Fibroblast of mammary gland (primary cell): ENCODE results near the gene UXS1.
A peak's percentile ranks its signal among the peaks of the same experiment; 100 is the strongest.
"Not testable (repeated sequence)": the region's sequence is repeated elsewhere in the genome, so short reads cannot be mapped to it uniquely, and the experiment has no call there.

Experiments
- DNase-seq: peaks from one replicate; pipeline ENCODE4 v3.0.0-alpha.2; 2010; ENCODE audit warnings: low read depth
- H3K4me3 ChIP-seq: 2 replicates; pipeline ENCODE4 v1.5.1; 2011; ENCODE audit warnings: low read depth, mild to moderate bottlenecking, low read length, moderate library complexity; ENCODE audit not compliant: control insufficient read depth
- TF ChIP-seq, protein P1 (sequence below): conservative IDR thresholded peaks from 2 replicates; pipeline ENCODE4 v1.5.1; 2011; ENCODE audit warnings: low read depth, low read length, inconsistent platforms; ENCODE audit not compliant: control insufficient read depth, insufficient read depth

The UXS1 gene

DNA sequence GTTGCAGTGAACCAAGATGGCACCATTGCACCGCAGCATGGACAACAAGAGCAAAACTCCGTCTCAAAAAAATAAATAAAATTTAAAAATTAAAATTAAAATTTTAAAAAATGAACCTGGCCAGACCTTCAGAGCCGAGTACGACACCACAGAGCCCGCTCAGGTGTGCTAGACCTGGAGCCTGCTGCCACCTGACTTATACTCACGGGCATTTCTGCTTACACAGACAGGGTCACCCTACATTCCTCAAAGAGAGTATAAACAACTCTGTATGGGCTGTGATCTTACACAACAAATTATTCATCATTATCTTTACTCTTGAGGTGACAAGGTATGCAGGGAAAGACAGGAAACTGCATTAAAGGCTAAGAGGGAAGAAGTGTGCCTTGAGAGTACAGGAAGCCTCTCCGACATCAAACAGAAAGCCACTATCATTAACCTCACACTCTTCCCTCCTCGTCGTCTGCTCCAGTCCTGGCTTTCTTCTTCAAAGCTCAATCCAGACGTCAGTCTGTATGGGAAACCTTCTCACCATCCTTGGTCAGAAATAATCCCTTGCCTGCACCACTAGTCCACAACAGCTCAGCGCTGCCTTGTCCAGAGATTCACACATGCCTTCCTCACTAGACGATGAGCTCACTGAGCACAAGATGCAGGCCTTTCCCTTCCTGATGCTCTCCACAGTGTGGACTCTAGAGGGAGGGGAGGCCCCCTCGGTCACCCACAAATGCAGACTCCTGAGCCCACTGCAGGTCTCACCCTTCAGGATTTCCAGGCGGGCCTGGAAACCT lies 56.2 kb downstream of the UXS1 start:
- DNase-seq, result no peak
- no peak overlapping the region for H3K4me3 ChIP-seq
- TF ChIP-seq, protein P1, sequence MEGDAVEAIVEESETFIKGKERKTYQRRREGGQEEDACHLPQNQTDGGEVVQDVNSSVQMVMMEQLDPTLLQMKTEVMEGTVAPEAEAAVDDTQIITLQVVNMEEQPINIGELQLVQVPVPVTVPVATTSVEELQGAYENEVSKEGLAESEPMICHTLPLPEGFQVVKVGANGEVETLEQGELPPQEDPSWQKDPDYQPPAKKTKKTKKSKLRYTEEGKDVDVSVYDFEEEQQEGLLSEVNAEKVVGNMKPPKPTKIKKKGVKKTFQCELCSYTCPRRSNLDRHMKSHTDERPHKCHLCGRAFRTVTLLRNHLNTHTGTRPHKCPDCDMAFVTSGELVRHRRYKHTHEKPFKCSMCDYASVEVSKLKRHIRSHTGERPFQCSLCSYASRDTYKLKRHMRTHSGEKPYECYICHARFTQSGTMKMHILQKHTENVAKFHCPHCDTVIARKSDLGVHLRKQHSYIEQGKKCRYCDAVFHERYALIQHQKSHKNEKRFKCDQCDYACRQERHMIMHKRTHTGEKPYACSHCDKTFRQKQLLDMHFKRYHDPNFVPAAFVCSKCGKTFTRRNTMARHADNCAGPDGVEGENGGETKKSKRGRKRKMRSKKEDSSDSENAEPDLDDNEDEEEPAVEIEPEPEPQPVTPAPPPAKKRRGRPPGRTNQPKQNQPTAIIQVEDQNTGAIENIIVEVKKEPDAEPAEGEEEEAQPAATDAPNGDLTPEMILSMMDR, result no peak

DNA sequence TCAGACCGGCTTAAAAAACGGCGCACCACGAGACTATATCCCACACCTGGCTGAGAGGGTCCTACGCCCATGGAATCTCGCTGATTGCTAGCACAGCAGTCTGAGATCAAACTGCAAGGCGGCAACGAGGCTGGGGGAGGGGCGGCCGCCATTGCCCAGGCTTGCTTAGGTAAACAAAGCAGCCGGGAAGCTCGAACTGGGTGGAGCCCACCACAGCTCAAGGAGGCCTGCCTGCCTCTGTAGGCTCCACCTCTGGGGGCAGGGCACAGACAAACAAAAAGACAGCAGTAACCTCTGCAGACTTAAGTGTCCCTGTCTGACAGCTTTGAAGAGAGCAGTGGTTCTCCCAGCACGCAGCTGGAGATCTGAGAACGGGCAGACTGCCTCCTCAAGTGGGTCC lies 62.9 kb downstream of the UXS1 start:
- H3K4me3 ChIP-seq, DNase-seq: not testable (repeated sequence)

DNA sequence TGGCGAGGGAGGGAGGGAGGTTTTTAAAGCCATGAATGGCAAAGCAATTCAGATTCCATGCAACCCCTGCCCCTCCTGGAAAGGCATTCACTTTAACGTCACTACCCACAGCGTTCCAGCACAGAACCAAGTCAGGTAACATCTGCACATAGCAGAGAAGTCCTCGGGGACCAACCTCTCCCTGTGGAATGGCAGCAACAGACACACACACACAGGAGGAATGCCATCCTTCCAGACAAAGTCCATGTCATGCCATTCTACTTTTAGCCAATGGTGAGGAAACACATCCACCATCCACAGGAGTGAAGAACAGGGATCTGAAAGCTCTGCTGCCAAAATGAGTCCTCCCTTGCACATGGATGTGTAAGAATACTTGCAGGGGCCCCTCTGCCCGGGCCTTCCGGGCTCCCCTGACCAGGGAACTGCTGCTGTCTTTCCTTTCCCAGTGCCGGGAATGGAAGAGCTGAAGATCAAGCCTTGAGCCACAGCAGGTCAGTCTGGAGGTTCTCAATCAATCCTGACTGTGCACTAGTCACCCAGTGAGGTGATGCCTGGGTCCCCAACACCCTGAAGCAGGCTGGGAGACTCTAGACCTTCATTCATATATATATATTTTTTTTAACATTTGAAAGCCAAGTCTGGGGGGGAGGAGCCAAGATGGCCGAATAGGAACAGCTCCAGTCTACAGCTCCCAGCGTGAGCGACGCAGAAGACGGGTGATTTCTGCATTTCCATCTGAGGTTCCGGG lies 63.7 kb downstream of the UXS1 start:
- TF ChIP-seq, protein P1, result no peak
- DNase-seq, result no peak
- no peak overlapping the region for H3K4me3 ChIP-seq

DNA sequence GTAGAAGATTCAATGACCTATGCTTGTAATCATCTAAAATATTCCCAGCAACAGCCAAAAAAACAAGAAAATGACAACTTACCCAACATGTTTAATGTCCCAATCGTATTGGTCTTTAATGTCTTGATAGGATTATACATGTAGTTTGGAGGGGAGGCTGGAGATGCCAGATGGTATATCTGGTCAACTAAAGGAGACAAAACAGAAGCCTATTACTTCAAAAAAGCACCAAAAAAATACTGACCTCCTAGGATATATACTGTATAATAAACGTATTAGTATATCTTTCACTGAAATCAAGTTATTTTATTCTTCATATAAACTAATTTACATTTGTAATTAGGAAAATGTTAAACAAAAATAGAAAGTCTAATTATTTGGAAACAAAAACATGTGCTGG lies 64.5 kb downstream of the UXS1 start:
- no peak overlapping the region for H3K4me3 ChIP-seq
- TF ChIP-seq, protein P1, result no peak
- DNase-seq, result no peak

DNA sequence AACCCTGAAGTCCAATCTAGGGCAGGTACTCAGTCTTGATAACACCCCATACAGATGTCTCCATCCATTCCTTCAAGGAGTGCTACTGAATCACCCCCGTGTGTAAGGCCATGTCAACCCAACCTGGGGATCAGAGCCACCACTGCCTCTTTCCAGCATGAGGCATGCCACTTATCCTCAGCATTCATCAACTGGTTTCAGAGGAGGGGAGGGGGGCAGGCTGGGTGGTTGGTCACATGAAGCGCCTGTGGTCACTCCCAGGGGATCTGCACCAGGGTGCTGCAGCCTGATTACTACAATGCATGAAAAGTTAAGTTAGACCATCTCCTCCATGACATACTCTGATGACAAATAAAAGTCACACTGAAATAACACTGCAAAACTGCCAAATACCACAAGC lies 65.0 kb downstream of the UXS1 start:
- no peak overlapping the region for H3K4me3 ChIP-seq
- no peak for DNase-seq
- TF ChIP-seq, protein P1, result no peak

- DNase-seq, result no peak
- TF ChIP-seq, protein P1, result no peak
- no peak overlapping the region for H3K4me3 ChIP-seq
These were observed 66.3 kb downstream of the UXS1 start for GRCh38 chr2:106127776-106128268.

DNA sequence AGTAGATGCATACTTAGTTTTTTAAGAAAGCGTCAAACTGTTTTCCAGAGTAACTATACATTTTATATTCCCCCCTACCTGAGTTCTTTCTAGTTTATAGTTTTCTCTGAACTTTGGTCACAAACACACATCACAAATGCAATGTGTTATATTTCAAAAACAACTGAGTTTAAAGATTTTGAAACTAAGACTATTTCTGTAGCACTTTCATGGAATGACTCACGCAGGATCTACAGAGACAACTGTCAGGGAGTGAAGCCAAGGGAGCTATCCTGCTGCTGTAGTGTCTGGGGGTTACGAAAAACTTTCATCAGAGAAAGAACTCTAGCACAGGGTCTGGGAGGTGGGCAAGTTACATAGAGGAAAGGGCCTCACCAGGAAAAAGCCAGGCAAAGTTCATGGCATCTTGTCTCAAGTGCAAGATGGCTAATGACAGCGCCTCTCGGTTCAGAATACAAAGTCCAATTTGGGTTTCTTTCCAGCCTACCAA lies 66.8 kb downstream of the UXS1 start:
- TF ChIP-seq, protein P1, result no peak
- DNase-seq, result peak; percentile 54
- H3K4me3 ChIP-seq, result no peak overlapping the region
